T-helper 1 cell treated with Interleukin-12 subunit alpha and Interleukin-12 subunit beta and Interleukin-4 antibody, amounts not matched to agents 30 μg/mL and 1 μg/mL, for 36 hours (primary cell): ENCODE data around the gene SPEF2.

Source experiments
- H3K27ac Mint-ChIP-seq: one replicate; pipeline ENCODE4 v1.8.0; 2021; ENCODE audit warnings: mild to moderate bottlenecking, mixed read lengths
- H3K27me3 Mint-ChIP-seq: one replicate; pipeline ENCODE4 v1.8.0; 2021; ENCODE audit warnings: low read depth, mixed read lengths
- H3K36me3 Mint-ChIP-seq: one replicate; pipeline ENCODE4 v1.8.0; 2021; ENCODE audit warnings: low read depth, mixed read lengths
- H3K4me1 Mint-ChIP-seq: one replicate; pipeline ENCODE4 v1.8.0; 2021; ENCODE audit warnings: low read depth, mixed read lengths
- H3K4me3 Mint-ChIP-seq: one replicate; pipeline ENCODE4 v1.8.0; 2021; ENCODE audit warnings: mild to moderate bottlenecking, moderate library complexity, mixed read lengths
- H3K9me3 Mint-ChIP-seq: one replicate; pipeline ENCODE4 v1.8.0; 2021; ENCODE audit warnings: mixed read lengths

SPEF2 gene

GRCh38 chr5:35771300-35771699 is 153.6 kb downstream of the SPEF2 start:
- H3K36me3 Mint-ChIP-seq, result peaks cover 2% of the 10 kb centered on the region
- no peaks in the 10 kb centered on the region for H3K27me3 Mint-ChIP-seq
- H3K9me3 Mint-ChIP-seq, result no peaks in the 10 kb centered on the region
- no peak overlapping the region for H3K4me3 Mint-ChIP-seq
- peaks cover 14% of the 10 kb centered on the region for H3K4me1 Mint-ChIP-seq
- H3K27ac Mint-ChIP-seq, result no peak overlapping the region

DNA sequence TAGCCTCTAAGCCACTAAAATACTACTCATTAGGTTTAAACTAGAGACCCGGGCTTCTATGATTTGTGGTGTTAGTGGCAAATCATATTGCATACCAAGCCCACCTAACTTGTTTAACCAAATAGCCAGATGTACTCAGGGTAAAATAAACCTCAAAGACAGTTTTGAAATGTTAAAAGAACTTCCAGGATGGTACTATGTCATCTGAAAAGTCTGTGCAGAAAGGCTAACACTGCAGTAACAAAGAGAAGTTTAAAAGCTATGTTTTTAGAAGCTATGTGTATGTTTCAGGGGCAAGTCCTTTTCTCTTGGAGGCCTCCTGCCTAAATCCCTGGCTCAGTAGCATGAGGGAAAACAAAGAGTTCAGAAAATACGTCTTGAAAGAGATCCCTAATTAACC is 154.2 kb downstream of the SPEF2 start:
- no peaks in the 10 kb centered on the region for H3K27me3 Mint-ChIP-seq
- H3K27ac Mint-ChIP-seq, result no peak overlapping the region
- no peak overlapping the region for H3K4me3 Mint-ChIP-seq
- no peaks in the 10 kb centered on the region for H3K9me3 Mint-ChIP-seq
- peaks cover 14% of the 10 kb centered on the region for H3K4me1 Mint-ChIP-seq
- H3K36me3 Mint-ChIP-seq, result peaks cover 2% of the 10 kb centered on the region

GRCh38 chr5:35773967-35774366 is 156.3 kb downstream of the SPEF2 start:
- H3K4me1 Mint-ChIP-seq, result peaks cover 19% of the 10 kb centered on the region

DNA sequence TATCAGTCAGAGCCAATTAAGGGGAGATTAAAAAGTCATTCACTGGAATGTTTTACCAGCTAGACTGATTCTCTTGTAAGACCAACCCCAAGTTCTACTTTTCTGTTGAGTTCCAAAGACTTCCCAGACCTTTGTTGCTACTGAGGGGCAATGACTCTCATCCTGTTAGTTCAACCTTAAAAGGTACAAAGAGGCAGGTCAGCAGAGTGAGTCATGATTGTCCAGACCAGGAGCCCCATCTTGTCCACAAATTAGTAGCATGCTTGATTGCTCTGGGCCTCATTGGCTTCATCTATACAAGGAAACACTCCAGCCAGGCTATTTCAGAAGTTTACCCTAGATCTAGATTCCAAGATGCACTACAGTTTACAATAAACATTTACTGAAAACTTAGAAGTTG is 159.1 kb downstream of the SPEF2 start:
- Mint-ChIP-seq H3K9me3 (no peaks in the 10 kb centered on the region), H3K36me3 (peaks cover 2% of the 10 kb centered on the region), H3K27me3 (no peaks in the 10 kb centered on the region), H3K4me1 (peaks cover 40% of the 10 kb centered on the region), H3K4me3 (no peak overlapping the region), H3K27ac (no peak overlapping the region)

More at GRCh38 chr5:35773967-35774366, 156.3 kb downstream of the SPEF2 start:
- no peak overlapping the region for H3K4me3 Mint-ChIP-seq
- peaks cover 2% of the 10 kb centered on the region for H3K36me3 Mint-ChIP-seq
- H3K9me3 Mint-ChIP-seq, result no peaks in the 10 kb centered on the region
- no peak overlapping the region for H3K27ac Mint-ChIP-seq
- H3K27me3 Mint-ChIP-seq, result no peaks in the 10 kb centered on the region

DNA sequence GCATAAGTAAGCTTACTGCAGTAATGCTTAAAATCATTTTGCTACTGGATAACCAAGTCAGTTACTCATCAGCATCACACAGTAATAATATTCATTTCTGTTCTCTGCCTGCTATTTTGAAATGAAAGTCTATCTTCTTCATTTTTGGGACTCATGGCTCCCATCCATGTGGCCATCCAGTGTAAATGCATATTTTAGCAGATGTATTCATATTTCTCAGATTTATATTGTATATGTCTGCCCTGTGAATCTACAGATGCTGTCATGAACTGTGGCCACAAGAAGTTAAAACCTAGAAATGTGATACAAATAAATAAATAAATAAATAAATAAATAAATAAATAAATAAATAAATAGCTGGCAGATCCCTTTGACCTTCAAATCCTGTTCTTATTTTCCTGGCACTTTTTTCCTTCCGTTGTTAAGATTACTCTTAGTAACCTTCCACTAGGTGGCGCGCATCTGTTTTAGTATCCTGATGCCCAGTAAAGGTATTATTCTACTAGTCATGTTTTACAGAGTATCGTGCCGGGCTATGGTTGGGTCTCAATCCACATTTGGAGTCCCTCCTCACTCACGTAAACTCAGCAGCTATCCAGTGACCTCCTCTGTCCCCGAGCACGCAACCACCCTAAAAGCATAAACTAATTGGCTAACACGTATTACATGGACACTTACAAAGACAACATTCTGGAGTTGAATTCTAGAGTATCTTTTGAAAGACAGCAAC is 159.9 kb downstream of the SPEF2 start:
- Mint-ChIP-seq H3K36me3 (peaks cover 2% of the 10 kb centered on the region), H3K27me3 (no peaks in the 10 kb centered on the region), H3K27ac (peak overlapping the region; percentile 34), H3K4me1 (peaks cover 42% of the 10 kb centered on the region), H3K9me3 (no peaks in the 10 kb centered on the region), H3K4me3 (peak overlapping the region; percentile 26)

DNA sequence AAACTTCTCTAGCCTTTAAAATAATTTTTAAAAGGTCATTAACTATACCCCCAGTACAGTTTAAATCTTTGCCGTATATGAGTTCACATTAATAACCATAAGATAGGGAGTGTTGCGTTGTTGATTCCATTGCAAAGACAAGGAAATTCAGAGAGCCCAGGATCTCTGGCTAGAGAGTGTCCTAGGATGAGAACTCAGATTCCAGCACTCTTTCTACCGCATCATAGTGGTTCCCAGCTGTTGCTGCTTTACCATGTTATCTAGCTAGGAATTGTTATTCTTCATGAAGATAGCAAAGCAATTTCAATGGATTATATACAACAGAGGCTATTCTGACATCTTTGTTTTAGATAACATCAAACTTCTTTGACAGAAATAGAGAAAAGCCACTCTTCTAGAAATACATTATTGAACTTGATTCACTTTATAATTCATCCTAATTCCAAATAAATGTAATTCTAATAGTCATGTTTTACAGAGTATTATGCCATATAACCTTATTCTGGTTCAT is 160.7 kb downstream of the SPEF2 start:
- Mint-ChIP-seq H3K27ac (no peak overlapping the region), H3K4me3 (no peak overlapping the region), H3K27me3 (no peaks in the 10 kb centered on the region), H3K4me1 (peaks cover 47% of the 10 kb centered on the region), H3K9me3 (no peaks in the 10 kb centered on the region), H3K36me3 (peaks cover 2% of the 10 kb centered on the region)

DNA sequence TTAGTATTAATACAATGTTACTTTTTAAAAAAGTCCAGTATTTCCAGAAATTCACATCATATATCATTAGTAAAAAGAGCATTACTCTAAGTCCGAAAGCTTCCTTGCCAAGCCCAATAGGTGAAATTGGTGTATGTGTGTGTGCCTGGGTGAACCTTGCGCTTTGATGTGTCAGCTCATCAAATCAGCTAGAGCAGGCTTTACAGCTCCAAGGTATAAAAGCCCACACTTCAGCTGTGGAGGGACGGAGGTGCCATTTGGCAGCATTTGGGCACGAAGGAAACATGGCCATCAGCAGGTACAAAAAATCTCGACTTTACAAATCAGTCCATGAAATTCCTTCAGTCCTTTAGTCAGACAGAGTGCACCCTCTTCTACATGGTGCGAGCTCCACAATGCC is 162.6 kb downstream of the SPEF2 start:
- peaks cover 48% of the 10 kb centered on the region for H3K4me1 Mint-ChIP-seq
- H3K27ac Mint-ChIP-seq, result peak overlapping the region; percentile 47
- H3K27me3 Mint-ChIP-seq, result no peaks in the 10 kb centered on the region
- no peaks in the 10 kb centered on the region for H3K9me3 Mint-ChIP-seq
- peak overlapping the region; percentile 34 for H3K4me3 Mint-ChIP-seq
- H3K36me3 Mint-ChIP-seq, result no peaks in the 10 kb centered on the region

GRCh38 chr5:35781181-35781790 is 163.6 kb downstream of the SPEF2 start:
- Mint-ChIP-seq H3K27ac (peak overlapping the region; percentile 69), H3K9me3 (no peaks in the 10 kb centered on the region), H3K36me3 (no peaks in the 10 kb centered on the region), H3K4me1 (peaks cover 55% of the 10 kb centered on the region), H3K4me3 (peak overlapping the region; percentile 51), H3K27me3 (no peaks in the 10 kb centered on the region)

GRCh38 chr5:35783551-35783950 is 165.9 kb downstream of the SPEF2 start:
- no peak overlapping the region for H3K27ac Mint-ChIP-seq
- H3K36me3 Mint-ChIP-seq, result peaks cover 4% of the 10 kb centered on the region
- no peak overlapping the region for H3K4me3 Mint-ChIP-seq
- H3K9me3 Mint-ChIP-seq, result no peaks in the 10 kb centered on the region
- H3K4me1 Mint-ChIP-seq, result peaks cover 66% of the 10 kb centered on the region
- H3K27me3 Mint-ChIP-seq, result no peaks in the 10 kb centered on the region

DNA sequence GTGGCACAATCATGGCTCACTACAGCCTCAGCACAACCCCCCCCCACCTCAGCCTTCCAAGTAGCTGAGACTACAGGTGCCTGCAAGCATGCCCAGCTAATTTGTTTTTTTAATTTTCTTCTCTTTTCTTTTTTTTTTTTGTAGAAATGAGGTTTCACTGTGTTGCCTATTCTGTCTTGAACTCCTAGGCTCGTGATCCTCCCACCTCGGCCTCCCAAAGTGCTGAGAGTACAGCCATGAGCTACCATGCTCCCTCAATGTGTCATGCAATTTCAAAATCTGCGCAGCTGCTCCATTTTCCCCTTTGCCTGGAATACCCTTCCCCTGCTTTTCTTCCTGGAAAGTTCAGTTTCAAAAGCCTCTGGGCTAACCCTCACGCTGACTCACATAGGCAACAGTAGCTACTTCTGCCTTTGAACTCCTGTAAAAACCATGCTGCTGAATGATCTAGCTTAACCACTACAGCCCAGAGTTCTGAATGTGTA is 168.0 kb downstream of the SPEF2 start:
- Mint-ChIP-seq H3K9me3 (no peaks in the 10 kb centered on the region), H3K27me3 (no peaks in the 10 kb centered on the region), H3K36me3 (peaks cover 4% of the 10 kb centered on the region), H3K4me1 (peaks cover 67% of the 10 kb centered on the region), H3K27ac (peak overlapping the region; percentile 86), H3K4me3 (peak overlapping the region; percentile 52)

DNA sequence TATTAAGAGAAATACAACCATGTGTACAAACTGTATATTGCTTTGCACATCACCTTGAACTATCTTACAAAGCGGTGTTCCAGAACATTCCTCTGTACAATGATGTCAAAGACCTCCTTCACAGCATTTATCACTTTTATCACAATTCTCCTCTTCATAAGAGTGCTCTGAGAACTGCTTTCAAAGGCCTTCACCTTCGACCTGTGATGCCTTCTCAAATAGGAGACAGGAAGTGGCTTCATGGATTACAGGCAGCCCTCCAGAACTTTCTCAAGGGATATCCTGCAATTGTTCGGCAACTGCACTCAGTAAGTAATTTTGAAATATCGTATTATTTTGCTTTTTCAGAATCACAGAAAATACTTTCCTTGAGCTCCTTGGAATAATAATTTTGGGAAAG is 171.1 kb downstream of the SPEF2 start:
- H3K4me3 Mint-ChIP-seq, result no peak overlapping the region
- H3K27me3 Mint-ChIP-seq, result no peaks in the 10 kb centered on the region
- H3K9me3 Mint-ChIP-seq, result no peaks in the 10 kb centered on the region
- H3K4me1 Mint-ChIP-seq, result peaks cover 71% of the 10 kb centered on the region
- peaks cover 4% of the 10 kb centered on the region for H3K36me3 Mint-ChIP-seq
- H3K27ac Mint-ChIP-seq, result no peak overlapping the region

GRCh38 chr5:35789732-35790456 is 172.2 kb downstream of the SPEF2 start:
- no peaks in the 10 kb centered on the region for H3K27me3 Mint-ChIP-seq
- H3K4me3 Mint-ChIP-seq, result peak overlapping the region; percentile 24
- no peaks in the 10 kb centered on the region for H3K9me3 Mint-ChIP-seq
- peaks cover 4% of the 10 kb centered on the region for H3K36me3 Mint-ChIP-seq
- H3K4me1 Mint-ChIP-seq, result peaks cover 76% of the 10 kb centered on the region
- H3K27ac Mint-ChIP-seq, result peak overlapping the region; percentile 71

- Mint-ChIP-seq H3K27ac (peak overlapping the region; percentile 71), H3K36me3 (peaks cover 4% of the 10 kb centered on the region), H3K27me3 (no peaks in the 10 kb centered on the region), H3K9me3 (no peaks in the 10 kb centered on the region), H3K4me3 (no peak overlapping the region), H3K4me1 (peaks cover 76% of the 10 kb centered on the region)
These were observed 172.8 kb downstream of the SPEF2 start for GRCh38 chr5:35790457-35790822.

DNA sequence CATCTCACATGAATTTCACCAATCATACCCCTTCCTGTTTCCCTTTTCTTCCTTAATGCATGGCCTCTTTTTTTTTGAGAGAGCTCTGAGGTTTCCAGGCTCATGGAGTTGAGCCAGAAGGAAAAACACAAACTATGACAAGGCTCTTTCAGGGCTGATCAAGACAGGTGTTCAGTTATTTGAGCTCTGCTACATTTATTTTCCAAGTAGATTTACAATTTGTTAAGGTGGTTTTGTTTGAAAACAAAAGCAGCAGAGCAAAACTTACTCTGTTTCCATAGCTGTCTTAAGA is 176.6 kb downstream of the SPEF2 start:
- Mint-ChIP-seq H3K4me3 (no peak overlapping the region), H3K4me1 (peaks cover 68% of the 10 kb centered on the region), H3K36me3 (peaks cover 3% of the 10 kb centered on the region), H3K9me3 (no peaks in the 10 kb centered on the region), H3K27ac (peak overlapping the region; percentile 91), H3K27me3 (no peaks in the 10 kb centered on the region)
